SK-N-SH (cell line): ENCODE measurements around the gene TJP2. TPM values are rescaled to one million over a fixed set of nuclear protein-coding genes. Genes with fewer than 3 reads are reported as not detected.

Source experiments
- CTCF ChIA-PET: fragments of 300-600, 350-600 bp; formaldehyde crosslinking; extraction: SDS; loops from one replicate; lab custom pipeline; 2021; lab: Yijun Ruan, JAX
- POLR2A ChIA-PET: fragments of 350-600 bp; sonication (Branson Sonifier 250); formaldehyde crosslinking; extraction: SDS; loops from one replicate; lab custom pipeline; 2020; ENCODE audit warnings: antibody characterized with exemption, inconsistent platforms; lab: Yijun Ruan, JAX
- DNase-seq: peaks from one replicate; pipeline ENCODE4 v3.0.0; 2012
- H2AFZ ChIP-seq: fragments of 200-600 bp; sonication (generic); 2 replicates; pipeline ENCODE4 v1.8.1; 2016; ENCODE audit warnings: antibody characterized with exemption, mild to moderate bottlenecking, low read depth
- H3F3A ChIP-seq: fragments of 200-600 bp; sonication (generic); replicated peaks from 2 replicates; pipeline ENCODE3; 2016; ENCODE audit warnings: antibody characterized with exemption, mild to moderate bottlenecking; ENCODE audit not compliant: insufficient read depth
- H3K27ac ChIP-seq, 2 experiments: fragments of 200-500 bp in 1 of 2; fragments of 200-600 bp in 1 of 2; sonication (Bioruptor generic) in 1 of 2; sonication (generic), shearing (Covaris generic) in 1 of 2; 2 replicates each; pipeline versions ENCODE4 v1.5.1 to v1.6.1; 2014 to 2016; ENCODE audit warnings: low read depth in 2 of 2, inconsistent platforms in 1 of 2, low read length in 1 of 2, mild to moderate bottlenecking in 1 of 2, mixed read lengths in 1 of 2
- H3K27me3 ChIP-seq: fragments of 200-600 bp; sonication (generic), shearing (Covaris generic); 2 replicates; pipeline ENCODE4 v1.6.1; 2016; ENCODE audit warnings: mixed run types; ENCODE audit not compliant: insufficient read depth
- H3K36me3 ChIP-seq, 2 experiments: fragments of 200-500 bp in 1 of 2; fragments of 200-600 bp in 1 of 2; sonication (Bioruptor generic) in 1 of 2; sonication (generic) in 1 of 2; replicated peaks in 1 of 2; 2 replicates each; pipeline versions ENCODE3 to v1.5.1; 2014 to 2016; ENCODE audit warnings: low read length in 1 of 2, mild to moderate bottlenecking in 1 of 2; ENCODE audit not compliant: insufficient read depth in 2 of 2, control insufficient read depth in 1 of 2
- H3K4me1 ChIP-seq, 2 experiments: fragments of 200-500 bp in 1 of 2; fragments of 200-600 bp in 1 of 2; sonication (Bioruptor generic) in 1 of 2; sonication (generic), shearing (Covaris generic) in 1 of 2; 2 replicates each; pipeline versions ENCODE4 v1.5.1 to v1.6.1; 2014 to 2016; ENCODE audit warnings: low read depth in 1 of 2, low read length in 1 of 2, mixed run types in 1 of 2; ENCODE audit not compliant: insufficient read depth in 2 of 2, control insufficient read depth in 1 of 2
- H3K4me2 ChIP-seq: fragments of 200-600 bp; sonication (generic), shearing (Covaris generic); 2 replicates; pipeline ENCODE4 v1.6.1; 2017; ENCODE audit warnings: mixed run types
- H3K4me3 ChIP-seq, 2 experiments: fragments of 200-500 bp in 1 of 2; fragments of 200-600 bp in 1 of 2; sonication (Bioruptor generic) in 1 of 2; sonication (generic), shearing (Covaris generic) in 1 of 2; 2 replicates each; pipeline versions ENCODE4 v1.5.1 to v1.8.1; 2014 to 2016; ENCODE audit warnings: low read depth in 2 of 2, inconsistent platforms in 1 of 2, low read length in 1 of 2, mild to moderate bottlenecking in 1 of 2, mixed read lengths in 1 of 2, moderate library complexity in 1 of 2
- H3K79me2 ChIP-seq: fragments of 200-600 bp; sonication (generic); 2 replicates; pipeline ENCODE4 v1.8.1; 2017; ENCODE audit warnings: mild to moderate bottlenecking; ENCODE audit not compliant: insufficient read depth
- H3K9ac ChIP-seq: fragments of 200-600 bp; sonication (generic); 2 replicates; pipeline ENCODE4 v1.6.1; 2017; ENCODE audit warnings: mixed run types
- H3K9me2 ChIP-seq: fragments of 200-600 bp; sonication (generic); 2 replicates; pipeline ENCODE4 v1.6.1; 2017; ENCODE audit warnings: mixed run types
- H3K9me3 ChIP-seq: fragments of 200-600 bp; sonication (generic); 2 replicates; pipeline ENCODE4 v1.6.1; 2017; ENCODE audit warnings: mixed run types, mild to moderate bottlenecking, moderate library complexity
- H4K20me1 ChIP-seq: fragments of 200-600 bp; sonication (generic); 2 replicates; pipeline ENCODE4 v1.6.1; 2017; ENCODE audit warnings: mild to moderate bottlenecking, mixed run types; ENCODE audit not compliant: insufficient read depth
- CHD2 ChIP-seq: fragments of 150-350 bp; IDR thresholded peaks from 2 replicates; pipeline ENCODE4 v1.6.1; 2018; ENCODE audit warnings: low read length; ENCODE audit not compliant: partially characterized antibody
- EP300 ChIP-seq, 2 experiments: IDR thresholded peaks; 2 replicates each; pipeline versions ENCODE4 v1.4.0 to v1.6.1; 2012; ENCODE audit warnings: borderline replicate concordance in 1 of 2, low read depth in 1 of 2, low read length in 1 of 2
- FOSL2 ChIP-seq: IDR thresholded peaks from 2 replicates; pipeline ENCODE4 v1.4.0; 2012; ENCODE audit warnings: low read depth, mild to moderate bottlenecking, moderate library complexity, borderline replicate concordance
- FOXJ3 ChIP-seq: sonication (generic); formaldehyde crosslinking; IDR thresholded peaks from 2 replicates; pipeline ENCODE4 v1.5.1; 2020; ENCODE audit warnings: mild to moderate bottlenecking, missing genetic modification reagents
- GABPA ChIP-seq: IDR thresholded peaks from 2 replicates; pipeline ENCODE4 v1.4.0; 2012; ENCODE audit warnings: low read depth, mild to moderate bottlenecking
- GATA2 ChIP-seq: sonication (generic); formaldehyde crosslinking; IDR thresholded peaks from 2 replicates; pipeline ENCODE4 v1.5.0; 2020; ENCODE audit warnings: mild to moderate bottlenecking, missing genetic modification reagents
- MAX ChIP-seq: IDR thresholded peaks from 2 replicates; pipeline ENCODE4 v1.4.0; 2012; ENCODE audit warnings: low read depth
- MEF2A ChIP-seq: IDR thresholded peaks from 2 replicates; pipeline ENCODE4 v1.4.0; 2012; ENCODE audit warnings: low read depth, borderline replicate concordance
- PBX3 ChIP-seq: IDR thresholded peaks from 2 replicates; pipeline ENCODE4; 2012
- POLR2AphosphoS5 ChIP-seq: IDR thresholded peaks from 2 replicates; pipeline ENCODE4 v1.6.1; 2012; ENCODE audit warnings: low read depth, low read length
- RAD21 ChIP-seq: IDR thresholded peaks from 2 replicates; pipeline ENCODE4 v1.6.1; 2012; ENCODE audit warnings: mild to moderate bottlenecking, low read length
- REST ChIP-seq: IDR thresholded peaks from 2 replicates; pipeline ENCODE4 v1.6.1; 2012; ENCODE audit warnings: mild to moderate bottlenecking, low read depth, low read length, moderate library complexity
- SIN3A ChIP-seq: IDR thresholded peaks from 2 replicates; pipeline ENCODE4 v1.6.1; 2012; ENCODE audit warnings: low read depth, mild to moderate bottlenecking, low read length, moderate library complexity, borderline replicate concordance
- TAF1 ChIP-seq: IDR thresholded peaks from 2 replicates; pipeline ENCODE4 v1.6.1; 2012; ENCODE audit warnings: low read depth, mild to moderate bottlenecking, low read length, moderate library complexity, borderline replicate concordance
- TCF12 ChIP-seq: IDR thresholded peaks from 2 replicates; pipeline ENCODE4 v1.4.0; 2012
- USF1 ChIP-seq: IDR thresholded peaks from 2 replicates; pipeline ENCODE4 v1.4.0; 2012; ENCODE audit warnings: low read depth, borderline replicate concordance
- USF2 ChIP-seq: fragments of 150-350 bp; IDR thresholded peaks from 2 replicates; pipeline ENCODE4 v1.6.1; 2017; ENCODE audit warnings: antibody characterized with exemption, low read length, low read depth, borderline replicate concordance
- WGBS: methylation state at CpG from one replicate; pipeline ENCODE4 v1.1.6; 2017; ENCODE audit warnings: low lambda C conversion rate; 5-methylcytosine and 5-hydroxymethylcytosine counted together
- polyA plus RNA-seq, 3 experiments: library from polyadenylated mRNA; depleted of rRNA; stranded (reverse); fragments of >200 nt; gene quantifications; 2 replicates each; pipeline ENCODE4 v1.2.3, GENCODE V29; 2012

The TJP2 gene
- polyA plus RNA-seq, 1 of the 3 experiments (the other 2 are of a cell fraction): 17.7 TPM

GRCh38 chr9:69283003-69283402, 108.9 kb downstream of the TJP2 start:
- H3K27me3 ChIP-seq: peaks cover 14% of the 10 kb centered on the region; the same call in 1 of the 2 replicates
- DNase-seq: no peak

More at GRCh38 chr9:69283003-69283402, 108.9 kb downstream of the TJP2 start:
- Histone ChIP-seq H3K4me1 (no peaks in the 10 kb centered on the region), H3K27ac (no peak overlapping the region), H2AFZ (no peak overlapping the region), H3K4me3 (no peak overlapping the region), H3K79me2 (no peaks in the 10 kb centered on the region), H3K9me3 (no peaks in the 10 kb centered on the region), H4K20me1 (no peaks in the 10 kb centered on the region), H3K9ac (no peak overlapping the region), H3F3A (no peaks in the 10 kb centered on the region), H3K4me2 (no peak overlapping the region), H3K36me3 (no peaks in the 10 kb centered on the region), H3K9me2 (no peaks in the 10 kb centered on the region)
- ChIA-PET POLR2A (no interaction called here), CTCF (no interaction called here)
- TF ChIP-seq FOXJ3 (CRISPR knock-in tag) (no peak), FOSL2 (no peak), USF1 (no peak), GABPA (no peak), RAD21 (no peak), GATA2 (CRISPR knock-in tag) (no peak), SIN3A (no peak), PBX3 (no peak), POLR2AphosphoS5 (no peak), MAX (no peak), EP300 (IDR thresholded peaks at IDR 0.05; ENCODE audit: borderline replicate concordance in 1 of 2, low read depth in 1 of 2, low read length in 1 of 2) (no peak), MEF2A (no peak), CHD2 (no peak), TAF1 (no peak), TCF12 (no peak), REST (no peak), USF2 (no peak)
- 27% methylated on average over 2 of the region's 2 CpGs for WGBS
